ENCODE results near the gene TOB1. TPM values are rescaled to one million over a fixed set of nuclear protein-coding genes. Genes with fewer than 3 reads are reported as not detected.

TOB1 gene
- total and polyA plus RNA-seq, 12 donors, result 22.4 to 332 (median 62.7) TPM

GRCh38 chr17:50830994-50831393 lies 35.2 kb downstream of the TOB1 start:
- H3K4me3 ChIP-seq, result no peak overlapping the region
- DNase-seq, result no peak
- WGBS, 4 donors, result 72 to 86% (median 77%) methylated on average over 5 to 12 of the region's 12 CpGs
- H3K9me3 ChIP-seq (replicated peaks in 1 of 3), result no peaks in the 10 kb centered on the region
- no peaks in the 10 kb centered on the region for H3K27me3 ChIP-seq
- H3K4me1 ChIP-seq (replicated peaks in 1 of 2), result no peaks in the 10 kb centered on the region
- H3K27ac ChIP-seq, result peak overlapping the region in 1 of 5 donors; percentile 29
- intact Hi-C loops (cut with DNase I), result loop anchor here in 1 of 2 donors (10.0 kb wide), 1 partner anchor 286 kb away; the partner anchor contains the start of gene SPATA20
- TF ChIP-seq POLR2A (IDR thresholded peaks at IDR 0.05) (no peak), CTCF (IDR thresholded peaks at IDR 0.05) (no peak)
- no peaks in the 10 kb centered on the region for H3K36me3 ChIP-seq (replicated peaks in 1 of 2)

DNA sequence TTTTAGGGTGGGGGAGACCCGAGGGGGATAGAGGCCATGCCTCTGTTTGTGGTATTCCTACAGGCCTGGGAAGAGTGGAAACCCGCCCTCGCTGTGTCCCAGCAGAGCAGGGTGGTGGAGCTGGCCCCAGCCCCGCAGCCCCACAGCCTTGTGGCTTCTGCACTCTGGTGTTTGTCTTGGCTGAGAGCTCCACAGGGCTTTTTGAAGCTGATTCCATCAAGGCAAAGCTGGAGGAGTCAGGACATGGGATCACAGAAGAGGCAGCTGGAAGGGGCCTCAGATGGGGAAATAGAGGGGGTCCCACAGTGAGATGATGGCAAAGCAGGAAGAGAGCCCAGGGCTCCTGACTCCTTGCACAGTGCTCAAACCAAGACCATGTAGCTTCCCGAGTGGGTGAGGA lies 35.8 kb downstream of the TOB1 start:
- H3K4me1 ChIP-seq (replicated peaks in 1 of 2), result no peaks in the 10 kb centered on the region
- intact Hi-C loops (cut with DNase I), result loop anchor here in 1 of 2 donors (10.0 kb wide), 1 partner anchor 286 kb away; the partner anchor contains the start of gene SPATA20
- no peaks in the 10 kb centered on the region for H3K27me3 ChIP-seq
- no peak for DNase-seq
- H3K27ac ChIP-seq, result no peak overlapping the region
- H3K4me3 ChIP-seq, result no peak overlapping the region
- no peaks in the 10 kb centered on the region for H3K9me3 ChIP-seq (replicated peaks in 1 of 3)
- TF ChIP-seq POLR2A (IDR thresholded peaks at IDR 0.05) (no peak), CTCF (IDR thresholded peaks at IDR 0.05) (no peak)
- H3K36me3 ChIP-seq (replicated peaks in 1 of 2), result no peaks in the 10 kb centered on the region
- 67 to 76% (median 73%) methylated on average over 5 of the region's 5 CpGs for WGBS, 4 donors

- Histone ChIP-seq H3K4me3 (no peak overlapping the region), H3K27me3 (no peaks in the 10 kb centered on the region), H3K27ac (no peak overlapping the region), H3K4me1 (replicated peaks in 1 of 2) (no peaks in the 10 kb centered on the region), H3K36me3 (replicated peaks in 1 of 2) (no peaks in the 10 kb centered on the region), H3K9me3 (replicated peaks in 1 of 3) (no peaks in the 10 kb centered on the region)
- no peak for DNase-seq
- WGBS, 4 donors, result 71 to 79% (median 78%) methylated on average over 6 of the region's 6 CpGs
- TF ChIP-seq POLR2A (IDR thresholded peaks at IDR 0.05), result no peak
- TF ChIP-seq CTCF (IDR thresholded peaks at IDR 0.05), result no peak
- intact Hi-C loops (cut with DNase I), result no loop called here
Measured at GRCh38 chr17:50829332-50829731, 36.8 kb downstream of the TOB1 start.

DNA sequence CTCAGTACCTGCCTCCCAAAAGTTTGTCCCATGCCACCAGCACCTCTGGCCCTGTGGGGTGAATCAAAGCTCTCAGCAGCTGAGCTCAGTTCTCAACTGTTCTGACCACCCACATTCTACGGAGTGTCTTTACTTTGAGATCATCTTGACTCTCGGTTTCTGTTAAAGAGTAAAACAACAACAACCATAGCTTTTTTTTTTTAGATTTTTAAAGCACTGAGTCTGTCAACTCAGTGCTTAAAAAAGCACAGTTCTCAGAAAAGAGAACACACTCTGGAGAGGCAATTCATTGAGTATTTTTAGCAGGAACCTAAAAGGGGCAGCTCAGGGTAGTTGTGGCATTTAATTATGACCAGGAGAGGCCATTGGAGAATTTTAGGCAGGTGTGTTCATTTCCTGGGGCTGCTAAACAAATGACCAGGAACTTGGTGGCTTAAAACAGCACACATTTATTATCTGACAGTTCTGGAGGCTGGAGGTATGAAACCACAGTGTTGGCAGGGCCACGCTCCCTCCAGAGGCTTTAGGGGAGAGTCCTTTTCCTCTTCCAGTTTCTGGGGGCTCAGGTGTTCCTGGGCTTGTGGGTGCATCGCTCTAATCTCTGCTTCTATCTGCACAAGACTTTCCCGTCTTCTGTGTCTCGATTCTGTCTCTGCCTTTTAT lies 37.5 kb downstream of the TOB1 start:
- Histone ChIP-seq H3K4me1 (replicated peaks in 1 of 2) (no peaks in the 10 kb centered on the region), H3K27ac (no peak overlapping the region), H3K4me3 (no peak overlapping the region), H3K36me3 (replicated peaks in 1 of 2) (no peaks in the 10 kb centered on the region), H3K9me3 (replicated peaks in 1 of 3) (no peaks in the 10 kb centered on the region), H3K27me3 (no peaks in the 10 kb centered on the region)
- intact Hi-C loops (cut with DNase I), result no loop called here
- TF ChIP-seq POLR2A (IDR thresholded peaks at IDR 0.05) (no peak), CTCF (IDR thresholded peaks at IDR 0.05) (no peak)
- DNase-seq, result no peak
- WGBS, 4 donors, result 77 to 89% (median 79%) methylated on average over 6 of the region's 6 CpGs
